ENCODE results near the gene GAB2. TPM values are rescaled to one million over a fixed set of nuclear protein-coding genes. Genes with fewer than 3 reads are reported as not detected.

Gene GAB2
- total and polyA plus RNA-seq, 2 of the 4 experiments (the other 2 are of a cell fraction): 3.3 to 5.9 TPM

DNA sequence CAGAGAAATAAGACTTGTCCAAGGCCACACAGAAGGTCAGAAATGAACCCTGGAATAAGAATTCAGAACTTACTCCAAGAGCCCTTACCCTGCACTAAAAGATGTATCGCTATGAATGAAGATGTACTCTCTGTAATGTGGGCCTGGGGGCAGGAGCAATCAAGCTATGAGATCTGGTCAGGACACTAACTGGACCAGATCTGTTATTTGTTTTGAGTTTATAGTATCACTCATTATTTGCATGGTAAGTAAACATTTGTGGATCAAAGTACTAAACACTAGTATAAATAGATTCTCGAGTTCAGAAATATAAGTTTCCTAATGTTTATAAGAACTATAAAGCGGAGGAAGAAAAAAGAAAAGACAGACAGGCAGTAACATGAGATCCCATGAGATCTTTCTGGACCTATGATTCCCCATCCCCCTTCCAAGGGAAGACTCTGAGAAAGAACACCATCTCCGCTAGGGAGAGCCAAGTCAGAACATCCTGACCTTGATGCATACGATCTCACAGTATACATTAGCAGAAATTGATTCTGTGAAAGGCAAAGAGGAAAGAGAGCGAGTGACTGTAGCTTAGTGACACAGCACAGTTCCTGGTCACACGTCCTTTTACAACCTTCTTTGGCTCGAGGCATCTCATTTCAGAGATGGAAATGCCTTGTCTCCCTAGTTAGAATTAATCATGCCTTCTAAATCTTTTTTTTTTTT lies 157.7 kb downstream of the GAB2 start (continued):
- no peak for TF ChIP-seq SMC3 (IDR thresholded peaks at IDR 0.05; ENCODE audit: low read depth, low read length)

DNA sequence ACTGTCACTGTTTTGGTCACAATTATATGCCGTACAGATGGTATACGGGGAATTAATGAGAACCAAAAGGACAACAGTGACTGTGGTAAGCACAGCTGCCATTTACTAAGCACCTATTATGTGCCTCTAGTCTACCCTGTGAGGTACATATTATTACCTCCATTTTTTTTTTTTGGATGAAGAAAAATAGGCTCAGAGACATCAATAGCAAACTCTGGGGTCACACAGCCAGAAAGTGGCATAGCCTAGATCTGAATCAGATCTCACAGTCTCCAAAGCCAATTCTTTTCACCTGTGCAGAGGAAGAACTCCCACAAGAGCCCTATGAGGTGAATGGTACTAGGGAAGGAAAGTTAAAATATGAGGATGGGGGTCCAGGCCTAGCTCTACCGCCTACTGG lies 160.0 kb downstream of the GAB2 start:
- CTCF ChIA-PET: interaction anchor here (0.5 kb wide), 1 partner anchor 93 kb away, joined by 6 read pairs; no protein-coding TSS in a partner anchor
- TF ChIP-seq MXI1 (IDR thresholded peaks at IDR 0.05; ENCODE audit: borderline replicate concordance, low read depth, low read length): no peak
- no peak for TF ChIP-seq FOS (IDR thresholded peaks at IDR 0.05; ENCODE audit: low read depth, low read length)
- no peak for TF ChIP-seq RFX5 (IDR thresholded peaks at IDR 0.05; ENCODE audit: low read depth, low read length)
- no peak for TF ChIP-seq RCOR1 (IDR thresholded peaks at IDR 0.05; ENCODE audit: insufficient replicate concordance, low read length)
- no peak for TF ChIP-seq MAFK (IDR thresholded peaks at IDR 0.05; ENCODE audit: low read depth, low read length)
- TF ChIP-seq BHLHE40 (IDR thresholded peaks at IDR 0.05; ENCODE audit: low read depth, low read length): no peak
- no peak for TF ChIP-seq RAD21 (IDR thresholded peaks at IDR 0.05; ENCODE audit: low read length)
- no peak for TF ChIP-seq CHD1 (IDR thresholded peaks at IDR 0.05; ENCODE audit: low read depth, low read length)
- TF ChIP-seq, protein P1, sequence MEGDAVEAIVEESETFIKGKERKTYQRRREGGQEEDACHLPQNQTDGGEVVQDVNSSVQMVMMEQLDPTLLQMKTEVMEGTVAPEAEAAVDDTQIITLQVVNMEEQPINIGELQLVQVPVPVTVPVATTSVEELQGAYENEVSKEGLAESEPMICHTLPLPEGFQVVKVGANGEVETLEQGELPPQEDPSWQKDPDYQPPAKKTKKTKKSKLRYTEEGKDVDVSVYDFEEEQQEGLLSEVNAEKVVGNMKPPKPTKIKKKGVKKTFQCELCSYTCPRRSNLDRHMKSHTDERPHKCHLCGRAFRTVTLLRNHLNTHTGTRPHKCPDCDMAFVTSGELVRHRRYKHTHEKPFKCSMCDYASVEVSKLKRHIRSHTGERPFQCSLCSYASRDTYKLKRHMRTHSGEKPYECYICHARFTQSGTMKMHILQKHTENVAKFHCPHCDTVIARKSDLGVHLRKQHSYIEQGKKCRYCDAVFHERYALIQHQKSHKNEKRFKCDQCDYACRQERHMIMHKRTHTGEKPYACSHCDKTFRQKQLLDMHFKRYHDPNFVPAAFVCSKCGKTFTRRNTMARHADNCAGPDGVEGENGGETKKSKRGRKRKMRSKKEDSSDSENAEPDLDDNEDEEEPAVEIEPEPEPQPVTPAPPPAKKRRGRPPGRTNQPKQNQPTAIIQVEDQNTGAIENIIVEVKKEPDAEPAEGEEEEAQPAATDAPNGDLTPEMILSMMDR (conservative IDR thresholded peaks at IDR 0.05; ENCODE audit: low read depth, low read length): no peak
- no peak for TF ChIP-seq NFE2L2 (IDR thresholded peaks at IDR 0.05; ENCODE audit: low read depth, low read length)
- TF ChIP-seq, protein P2, sequence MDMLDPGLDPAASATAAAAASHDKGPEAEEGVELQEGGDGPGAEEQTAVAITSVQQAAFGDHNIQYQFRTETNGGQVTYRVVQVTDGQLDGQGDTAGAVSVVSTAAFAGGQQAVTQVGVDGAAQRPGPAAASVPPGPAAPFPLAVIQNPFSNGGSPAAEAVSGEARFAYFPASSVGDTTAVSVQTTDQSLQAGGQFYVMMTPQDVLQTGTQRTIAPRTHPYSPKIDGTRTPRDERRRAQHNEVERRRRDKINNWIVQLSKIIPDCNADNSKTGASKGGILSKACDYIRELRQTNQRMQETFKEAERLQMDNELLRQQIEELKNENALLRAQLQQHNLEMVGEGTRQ (IDR thresholded peaks at IDR 0.05; ENCODE audit: low read depth, low read length): no peak
- no peak for TF ChIP-seq SMC3 (IDR thresholded peaks at IDR 0.05; ENCODE audit: low read depth, low read length)
- no peak for TF ChIP-seq POLR2A (IDR thresholded peaks at IDR 0.05; ENCODE audit: low read depth, low read length)
- TF ChIP-seq CEBPB (IDR thresholded peaks at IDR 0.05; ENCODE audit: low read depth, low read length): no peak

More for the DNA sequence above, 160.0 kb downstream of the GAB2 start:
- H4K5ac ChIP-seq (ENCODE audit: low read depth, low read length): no peak overlapping the region
- no peaks in the 10 kb centered on the region; the same call in 1 of the 2 replicates for H4K20me1 ChIP-seq (ENCODE audit: insufficient read depth, low read length)
- dilution Hi-C loops (cut with HindIII; ENCODE audit: low sequenced_read_pairs, unreplicated experiment): no loop called here
- H2BK20ac ChIP-seq (ENCODE audit: low read depth, low read length): no peak overlapping the region
- no peak overlapping the region for H4K91ac ChIP-seq (ENCODE audit: insufficient read depth, low read depth, low read length)
- in situ Hi-C loops (cut with MboI; ENCODE audit: low sequenced_read_pairs): no loop called here
- H3K9ac ChIP-seq (ENCODE audit: low read depth, low read length): no peak overlapping the region
- POLR2A ChIA-PET (ENCODE audit: unreplicated experiment): no interaction called here
- H3K4me2 ChIP-seq (ENCODE audit: low read depth, low read length): no peak overlapping the region
- H4K8ac ChIP-seq (ENCODE audit: low read depth in 2 of 2, low read length in 2 of 2): no peak overlapping the region
- no peak overlapping the region for H2BK120ac ChIP-seq (ENCODE audit: low read depth, low read length)
- peaks cover 8% of the 10 kb centered on the region for H3K4me1 ChIP-seq (ENCODE audit: control insufficient read depth, insufficient read depth, low read length)
- BruUV-seq (replicated peaks): no TSS peak
- H3K27ac ChIP-seq (ENCODE audit: insufficient read depth, low read length): no peak overlapping the region
- no peak overlapping the region for H2AK9ac ChIP-seq (replicated peaks; ENCODE audit: low read depth, low read length, poor library complexity)
- DNase-seq: no peak
- intact Hi-C loops (cut with micrococcal nuclease): no loop called here
- peaks cover 5 to 8% of the 10 kb centered on the region in 2 experiments; a peak in 3 of 4 replicates for H3K79me1 ChIP-seq (ENCODE audit: low read depth in 1 of 2, low read length in 2 of 2)
- H3K4me3 ChIP-seq (ENCODE audit: insufficient read depth, low read depth, low read length): no peak overlapping the region
- no peaks in the 10 kb centered on the region for H3K36me3 ChIP-seq (ENCODE audit: control insufficient read depth, insufficient read depth, low read length)
- no peak for ATAC-seq (ENCODE audit: low read depth)
- no peaks in the 10 kb centered on the region for H3K27me3 ChIP-seq (ENCODE audit: control insufficient read depth, insufficient read depth, low read length)
- H3K4ac ChIP-seq (ENCODE audit: low read depth, low read length): no peak overlapping the region
- no peak overlapping the region for H2AK5ac ChIP-seq (ENCODE audit: low read depth, low read length)
- no peak overlapping the region for H3K18ac ChIP-seq (ENCODE audit: low read depth, low read length)
- H3K56ac ChIP-seq (ENCODE audit: extremely low read depth, insufficient read depth, low read length): no peak overlapping the region
- H2BK5ac ChIP-seq (ENCODE audit: low read depth, low read length, poor library complexity, severe bottlenecking): no peak overlapping the region
- no CpG with 5 or more reads among the region's 3 CpGs for WGBS, 2 experiments (ENCODE audit: extremely low coverage in 2 of 2, insufficient read length in 1 of 2)
- no peaks in the 10 kb centered on the region for H3K9me3 ChIP-seq (ENCODE audit: control insufficient read depth, insufficient read depth, low read length)
- 0 out of 2 replicates have a peak, but pooled peaks cover 6% of the 10 kb centered on the region for H3K9me1 ChIP-seq (ENCODE audit: insufficient read depth, low read length)
- H2BK15ac ChIP-seq (ENCODE audit: low read depth, low read length): no peak overlapping the region
- no peak overlapping the region for H2AFZ ChIP-seq (replicated peaks; ENCODE audit: low read length, poor library complexity)
- no peak overlapping the region for H3K14ac ChIP-seq (replicated peaks; ENCODE audit: low read depth, low read length)
- H3K23ac ChIP-seq (ENCODE audit: low read depth, low read length): no peak overlapping the region

Data from IMR-90 (cell line).